ENCODE results near the gene PDE3A. TPM values are rescaled to one million over a fixed set of nuclear protein-coding genes. Genes with fewer than 3 reads are reported as not detected.

PDE3A gene
- total RNA-seq, 2 donors from 2014 or later, result 78.3 to 110 TPM

GRCh38 chr12:20434996-20435395 lies 66.7 kb downstream of the PDE3A start:
- DNase-seq (ENCODE audit: low spot score) (no peak), ATAC-seq (ENCODE audit: insufficient number of reproducible peaks, low FRiP score, low read depth) (no peak)
- Histone ChIP-seq H3K36me3 (no peaks in the 10 kb centered on the region), H3K27ac (peak overlapping the region in 1 of 2 donors; percentile 38), H3K4me3 (no peak overlapping the region), H3K9me3 (no peaks in the 10 kb centered on the region), H3K27me3 (replicated peaks; ENCODE audit: insufficient read depth) (no peaks in the 10 kb centered on the region), H3K4me1 (ENCODE audit: control insufficient read depth in 1 of 2, low read depth in 2 of 2) (peaks cover 33 to 98% of the 10 kb centered on the region in 2 donors)
- TF ChIP-seq, protein P1, sequence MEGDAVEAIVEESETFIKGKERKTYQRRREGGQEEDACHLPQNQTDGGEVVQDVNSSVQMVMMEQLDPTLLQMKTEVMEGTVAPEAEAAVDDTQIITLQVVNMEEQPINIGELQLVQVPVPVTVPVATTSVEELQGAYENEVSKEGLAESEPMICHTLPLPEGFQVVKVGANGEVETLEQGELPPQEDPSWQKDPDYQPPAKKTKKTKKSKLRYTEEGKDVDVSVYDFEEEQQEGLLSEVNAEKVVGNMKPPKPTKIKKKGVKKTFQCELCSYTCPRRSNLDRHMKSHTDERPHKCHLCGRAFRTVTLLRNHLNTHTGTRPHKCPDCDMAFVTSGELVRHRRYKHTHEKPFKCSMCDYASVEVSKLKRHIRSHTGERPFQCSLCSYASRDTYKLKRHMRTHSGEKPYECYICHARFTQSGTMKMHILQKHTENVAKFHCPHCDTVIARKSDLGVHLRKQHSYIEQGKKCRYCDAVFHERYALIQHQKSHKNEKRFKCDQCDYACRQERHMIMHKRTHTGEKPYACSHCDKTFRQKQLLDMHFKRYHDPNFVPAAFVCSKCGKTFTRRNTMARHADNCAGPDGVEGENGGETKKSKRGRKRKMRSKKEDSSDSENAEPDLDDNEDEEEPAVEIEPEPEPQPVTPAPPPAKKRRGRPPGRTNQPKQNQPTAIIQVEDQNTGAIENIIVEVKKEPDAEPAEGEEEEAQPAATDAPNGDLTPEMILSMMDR (IDR thresholded peaks at IDR 0.05), result no peak

DNA sequence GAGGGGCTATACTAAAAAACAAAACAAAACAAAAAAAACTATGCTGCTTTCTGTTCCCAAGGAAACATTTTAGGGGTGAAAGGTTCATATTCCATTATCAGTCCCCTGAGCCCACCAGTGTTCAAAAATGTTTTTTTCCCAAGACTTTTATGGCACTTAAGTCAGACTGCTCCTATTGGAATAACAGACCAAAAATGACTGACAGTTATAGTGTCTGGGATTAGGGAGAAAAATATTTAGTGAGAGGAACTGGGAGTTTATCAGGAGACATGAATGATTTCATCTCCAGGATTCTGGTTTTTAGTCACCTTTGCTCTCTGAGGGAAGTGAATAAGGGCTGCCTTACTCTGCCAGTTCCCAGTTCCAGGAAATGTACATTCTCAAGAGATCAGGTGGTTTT lies 68.0 kb downstream of the PDE3A start:
- Histone ChIP-seq H3K9me3 (no peaks in the 10 kb centered on the region), H3K36me3 (no peaks in the 10 kb centered on the region), H3K4me3 (no peak overlapping the region), H3K27me3 (replicated peaks; ENCODE audit: insufficient read depth) (no peaks in the 10 kb centered on the region), H3K4me1 (ENCODE audit: control insufficient read depth in 1 of 2, low read depth in 2 of 2) (peaks cover 39 to 97% of the 10 kb centered on the region in 2 donors), H3K27ac (peak overlapping the region; percentile 29 to 38)
- DNase-seq (ENCODE audit: low spot score), result no peak
- no peak for ATAC-seq (ENCODE audit: insufficient number of reproducible peaks, low FRiP score, low read depth)
- TF ChIP-seq, protein P1 (IDR thresholded peaks at IDR 0.05), result no peak

DNA sequence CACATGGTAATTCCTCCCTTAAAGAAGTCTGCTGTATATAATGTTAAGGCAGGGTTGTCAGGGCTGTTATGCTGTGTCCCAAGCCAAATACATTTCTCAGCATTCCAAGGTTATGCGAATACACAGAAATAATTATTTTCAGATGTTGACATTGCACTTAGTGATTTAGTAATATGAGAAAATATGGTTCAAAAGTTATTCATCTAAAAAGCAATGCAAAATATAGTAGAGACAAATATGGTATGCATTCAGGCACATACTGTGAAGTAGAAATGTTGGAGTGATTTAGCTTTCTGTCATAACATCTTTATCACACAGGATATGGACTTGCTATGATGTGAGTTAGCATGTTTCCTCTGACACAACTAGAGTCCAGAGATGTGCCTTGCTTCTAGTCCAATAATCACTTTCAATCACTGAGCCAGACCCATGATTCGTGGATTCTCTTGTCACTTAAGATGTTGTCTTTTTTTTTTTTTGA lies 70.0 kb downstream of the PDE3A start:
- H3K9me3 ChIP-seq, result no peaks in the 10 kb centered on the region
- H3K27me3 ChIP-seq (replicated peaks; ENCODE audit: insufficient read depth), result no peaks in the 10 kb centered on the region
- H3K36me3 ChIP-seq, result no peaks in the 10 kb centered on the region
- peak overlapping the region in 1 of 2 donors; percentile 47 for H3K27ac ChIP-seq
- TF ChIP-seq, protein P1 (IDR thresholded peaks at IDR 0.05), result no peak
- DNase-seq (ENCODE audit: low spot score) (no peak), ATAC-seq (ENCODE audit: insufficient number of reproducible peaks, low FRiP score, low read depth) (no peak)
- no peak overlapping the region for H3K4me3 ChIP-seq
- H3K4me1 ChIP-seq (ENCODE audit: control insufficient read depth in 1 of 2, low read depth in 2 of 2), result peaks cover 36 to 85% of the 10 kb centered on the region in 2 donors

- Histone ChIP-seq H3K4me1 (ENCODE audit: control insufficient read depth in 1 of 2, low read depth in 2 of 2) (peaks cover 34 to 85% of the 10 kb centered on the region in 2 donors), H3K36me3 (no peaks in the 10 kb centered on the region), H3K4me3 (no peak overlapping the region), H3K9me3 (no peaks in the 10 kb centered on the region), H3K27me3 (replicated peaks; ENCODE audit: insufficient read depth) (no peaks in the 10 kb centered on the region), H3K27ac (peak overlapping the region in 1 of 2 donors; percentile 2)
- ATAC-seq (ENCODE audit: insufficient number of reproducible peaks, low FRiP score, low read depth) (no peak), DNase-seq (ENCODE audit: low spot score) (no peak)
- TF ChIP-seq, protein P1 (IDR thresholded peaks at IDR 0.05), result no peak
Measured at GRCh38 chr12:20439626-20440025, 71.3 kb downstream of the PDE3A start.

DNA sequence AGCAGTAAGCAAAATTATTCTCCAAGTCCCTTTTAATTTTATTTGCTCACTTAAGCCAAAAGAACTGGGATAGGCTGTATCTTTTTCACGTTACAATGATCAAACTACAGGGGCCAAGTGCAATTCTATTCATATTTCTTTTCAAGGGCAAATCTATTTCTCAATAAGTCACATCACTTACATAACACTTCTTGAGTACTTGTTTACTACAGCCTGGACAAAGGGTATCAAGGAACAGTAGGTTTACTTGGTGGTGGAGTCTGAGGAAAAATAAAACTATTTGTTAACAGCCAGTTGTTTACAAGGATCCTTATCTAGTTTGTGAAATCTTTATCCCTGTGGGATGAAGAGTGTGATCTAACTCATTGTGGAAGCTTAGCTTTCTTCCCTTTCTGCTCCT lies 72.1 kb downstream of the PDE3A start:
- no peaks in the 10 kb centered on the region for H3K27me3 ChIP-seq (replicated peaks; ENCODE audit: insufficient read depth)
- H3K4me3 ChIP-seq, result no peak overlapping the region
- ATAC-seq (ENCODE audit: insufficient number of reproducible peaks, low FRiP score, low read depth) (no peak), DNase-seq (ENCODE audit: low spot score) (no peak)
- TF ChIP-seq, protein P1 (IDR thresholded peaks at IDR 0.05), result no peak
- peak overlapping the region in 1 of 2 donors; percentile 2 for H3K27ac ChIP-seq
- peaks cover 35 to 85% of the 10 kb centered on the region in 2 donors for H3K4me1 ChIP-seq (ENCODE audit: control insufficient read depth in 1 of 2, low read depth in 2 of 2)
- H3K9me3 ChIP-seq, result no peaks in the 10 kb centered on the region
- no peaks in the 10 kb centered on the region for H3K36me3 ChIP-seq

Data from thoracic aorta (tissue), 2 donors.